ENCODE results near the gene PKP3.
"Not testable (repeated sequence)": the region's sequence is repeated elsewhere in the genome, so short reads cannot be mapped to it uniquely, and the experiment has no call there.

PKP3 gene

DNA sequence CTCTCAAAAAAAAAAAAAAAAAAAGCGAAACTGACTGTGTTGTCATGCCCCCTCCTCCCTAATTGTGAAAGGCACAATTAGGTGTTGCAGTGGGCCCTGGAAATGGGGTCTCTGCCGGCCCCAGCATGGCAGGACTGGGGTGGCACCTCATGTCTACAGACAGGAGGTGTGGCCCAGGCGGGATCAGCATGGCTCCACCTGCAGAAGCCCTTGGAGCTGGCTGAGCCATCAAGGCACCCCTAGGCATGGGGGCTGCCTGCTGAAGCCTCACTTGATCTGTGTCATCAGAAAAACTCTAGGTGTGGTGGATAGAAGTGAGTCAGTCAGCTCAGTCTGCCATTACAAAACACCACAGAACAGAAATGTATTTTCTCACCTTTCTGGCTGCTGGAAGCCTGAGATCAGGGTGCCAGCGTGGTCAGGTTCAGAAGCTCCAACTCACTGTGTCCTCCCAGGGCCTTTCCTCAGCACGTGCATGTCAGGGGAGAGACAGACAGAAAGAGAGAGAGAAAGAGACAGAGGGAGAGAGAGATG lies 34.8 kb upstream of the PKP3 start:
- no peak for DNase-seq (ENCODE audit: low read depth)
- TF ChIP-seq, protein P1, sequence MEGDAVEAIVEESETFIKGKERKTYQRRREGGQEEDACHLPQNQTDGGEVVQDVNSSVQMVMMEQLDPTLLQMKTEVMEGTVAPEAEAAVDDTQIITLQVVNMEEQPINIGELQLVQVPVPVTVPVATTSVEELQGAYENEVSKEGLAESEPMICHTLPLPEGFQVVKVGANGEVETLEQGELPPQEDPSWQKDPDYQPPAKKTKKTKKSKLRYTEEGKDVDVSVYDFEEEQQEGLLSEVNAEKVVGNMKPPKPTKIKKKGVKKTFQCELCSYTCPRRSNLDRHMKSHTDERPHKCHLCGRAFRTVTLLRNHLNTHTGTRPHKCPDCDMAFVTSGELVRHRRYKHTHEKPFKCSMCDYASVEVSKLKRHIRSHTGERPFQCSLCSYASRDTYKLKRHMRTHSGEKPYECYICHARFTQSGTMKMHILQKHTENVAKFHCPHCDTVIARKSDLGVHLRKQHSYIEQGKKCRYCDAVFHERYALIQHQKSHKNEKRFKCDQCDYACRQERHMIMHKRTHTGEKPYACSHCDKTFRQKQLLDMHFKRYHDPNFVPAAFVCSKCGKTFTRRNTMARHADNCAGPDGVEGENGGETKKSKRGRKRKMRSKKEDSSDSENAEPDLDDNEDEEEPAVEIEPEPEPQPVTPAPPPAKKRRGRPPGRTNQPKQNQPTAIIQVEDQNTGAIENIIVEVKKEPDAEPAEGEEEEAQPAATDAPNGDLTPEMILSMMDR (IDR thresholded peaks at IDR 0.05; ENCODE audit: low read length, missing control alignments) = no peak
- H3K4me3 ChIP-seq (replicated peaks; ENCODE audit: low read depth, low read length) = no peak overlapping the region

DNA sequence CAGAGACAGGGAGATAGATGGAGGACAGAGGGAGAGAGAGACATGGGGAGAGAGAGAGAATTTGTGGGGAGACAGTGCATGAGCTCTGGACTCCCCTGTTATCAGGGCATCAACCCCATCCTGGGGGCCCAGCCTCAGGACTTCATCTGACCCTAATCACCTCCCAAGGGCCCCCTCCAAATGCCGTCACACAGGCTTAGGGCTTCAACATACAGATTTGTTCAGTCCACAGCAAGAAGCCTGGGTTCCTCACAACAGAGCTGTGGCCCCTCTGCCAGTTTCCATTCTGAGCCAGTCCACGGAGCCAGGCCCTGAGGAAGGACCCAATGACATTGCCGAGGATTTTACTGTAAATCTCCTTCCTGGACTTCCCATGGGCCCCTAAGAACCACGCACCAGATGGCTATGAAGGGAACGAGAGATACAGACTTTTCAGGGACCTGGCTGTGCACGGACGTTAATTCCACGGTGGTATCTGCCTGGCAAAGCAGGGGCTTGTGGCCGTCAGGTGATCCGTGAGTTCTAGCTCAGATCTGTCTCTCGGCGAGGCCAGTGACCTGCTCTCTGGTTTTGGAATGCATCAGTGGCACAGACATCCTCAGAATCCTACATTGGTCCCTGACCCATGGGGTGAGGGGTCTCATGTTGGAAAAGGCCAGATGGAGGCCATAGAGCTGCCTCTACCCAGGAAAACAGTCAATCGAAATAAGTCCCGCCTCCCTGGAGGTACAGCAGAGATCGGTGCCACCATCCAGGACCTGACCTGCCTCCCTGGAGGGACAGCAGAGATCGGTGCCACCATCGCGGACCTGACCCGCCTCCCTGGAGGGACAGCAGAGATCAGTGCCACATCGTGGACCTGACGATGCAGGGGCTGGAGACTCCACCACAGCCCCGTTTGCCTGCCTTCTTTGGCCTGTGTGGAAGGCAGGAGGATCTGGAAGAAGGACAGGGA lies 33.4 kb upstream of the PKP3 start:
- DNase-seq (ENCODE audit: low read depth) = no peak
- TF ChIP-seq, protein P1 (IDR thresholded peaks at IDR 0.05; ENCODE audit: low read length, missing control alignments) = no peak
- H3K4me3 ChIP-seq (replicated peaks; ENCODE audit: low read depth, low read length) = no peak overlapping the region

DNA sequence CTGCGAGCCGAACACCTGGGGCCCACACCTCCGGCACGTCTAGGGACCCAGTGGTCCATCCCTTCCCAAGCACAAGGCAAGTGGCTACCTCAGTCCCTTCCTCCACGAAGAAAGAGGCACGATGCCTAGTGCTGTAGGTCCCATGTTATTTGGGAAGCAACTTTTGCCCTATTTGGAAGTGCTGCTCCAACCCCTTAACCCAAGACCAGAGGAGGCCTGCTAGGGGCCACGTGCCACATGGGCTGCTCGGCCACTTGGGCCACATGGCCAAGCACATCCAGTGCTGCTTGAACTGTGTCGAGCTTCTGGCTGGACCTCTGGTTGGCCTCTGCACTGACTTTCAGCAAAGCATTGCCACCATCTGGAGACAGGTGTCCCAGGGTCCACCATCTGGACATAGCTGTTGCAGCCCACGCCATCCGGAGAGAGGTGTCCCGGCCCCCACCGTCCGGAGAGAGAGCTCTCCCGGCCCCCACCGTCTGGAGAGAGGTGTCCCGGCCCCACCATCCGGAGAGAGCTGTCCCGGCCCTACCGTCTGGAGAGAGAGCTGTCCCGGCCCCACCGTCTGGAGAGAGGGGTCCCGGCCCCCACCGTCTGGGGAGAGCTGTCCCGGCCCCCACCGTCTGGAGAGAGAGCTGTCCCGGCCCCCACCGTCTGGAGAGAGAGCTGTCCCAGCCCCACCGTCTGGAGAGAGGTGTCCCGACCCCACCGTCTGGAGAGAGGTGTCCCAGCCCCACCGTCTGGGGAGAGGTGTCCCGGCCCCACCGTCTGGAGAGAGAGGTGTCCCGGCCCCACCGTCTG lies 31.2 kb upstream of the PKP3 start:
- DNase-seq (ENCODE audit: low read depth) = no peak
- TF ChIP-seq, protein P1 (IDR thresholded peaks at IDR 0.05; ENCODE audit: low read length, missing control alignments) = no peak
- H3K4me3 ChIP-seq (replicated peaks; ENCODE audit: low read depth, low read length) = no peak overlapping the region

DNA sequence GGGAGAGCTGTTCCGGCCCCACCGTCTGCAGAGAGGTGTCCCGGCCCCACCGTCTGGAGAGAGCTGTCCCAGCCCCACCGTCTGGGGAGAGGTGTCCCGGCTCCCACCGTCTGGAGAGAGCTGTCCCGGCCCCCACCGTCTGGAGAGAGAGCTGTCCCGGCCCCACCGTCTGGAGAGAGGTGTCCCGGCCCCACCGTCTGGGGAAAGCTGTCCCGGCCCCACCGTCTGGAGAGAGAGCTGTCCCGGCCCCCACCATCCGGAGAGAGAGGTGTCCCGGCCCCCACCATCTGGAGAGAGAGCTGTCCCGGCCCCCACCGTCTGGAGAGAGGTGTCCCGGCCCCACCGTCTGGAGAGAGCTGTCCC lies 30.6 kb upstream of the PKP3 start:
- not testable (repeated sequence) for H3K4me3 ChIP-seq (replicated peaks; ENCODE audit: low read depth, low read length); DNase-seq (ENCODE audit: low read depth)

DNA sequence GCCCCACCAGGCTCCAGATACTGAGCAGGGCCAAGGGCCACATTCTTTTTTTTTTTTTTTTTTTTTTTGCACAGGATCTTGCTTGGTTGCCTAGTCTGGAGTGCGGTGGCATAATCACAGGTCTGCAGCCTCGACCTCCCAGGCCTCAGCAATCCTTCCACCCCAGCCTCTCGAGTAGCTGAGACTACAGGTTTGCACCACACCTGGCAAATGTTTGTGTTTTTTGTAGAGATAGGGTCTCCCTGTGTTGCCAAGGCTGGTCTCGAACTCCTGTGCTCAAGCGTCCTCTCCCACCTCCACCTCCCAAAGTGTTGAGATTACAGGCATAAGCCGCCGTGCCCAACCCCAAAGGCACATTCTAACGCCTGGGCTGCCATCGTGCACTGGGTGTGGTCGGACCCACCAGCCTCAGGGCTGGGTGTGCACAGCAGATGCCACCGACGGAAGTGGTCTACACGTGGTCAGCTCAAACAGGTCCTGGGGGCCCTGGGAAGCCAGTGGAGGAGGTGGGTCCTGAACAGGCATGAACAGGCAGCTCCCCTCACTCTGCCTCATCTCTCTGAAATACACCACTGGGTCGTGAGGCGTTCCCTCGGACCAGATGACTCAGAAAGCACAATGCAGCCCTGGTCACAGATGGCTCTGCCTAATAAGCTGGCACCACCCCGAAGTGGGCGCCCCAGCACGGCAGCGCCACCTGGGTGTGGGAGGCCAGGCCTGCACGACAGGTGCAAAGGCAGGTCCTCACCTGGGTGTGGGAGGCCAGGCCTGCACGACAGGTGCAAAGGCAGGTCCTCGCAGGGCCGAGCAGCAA lies 29.9 kb upstream of the PKP3 start:
- TF ChIP-seq, protein P1 (IDR thresholded peaks at IDR 0.05; ENCODE audit: low read length, missing control alignments) = peak; percentile 8

GRCh38 chr11:364991-365725 lies 28.9 kb upstream of the PKP3 start:
- TF ChIP-seq, protein P1 (IDR thresholded peaks at IDR 0.05; ENCODE audit: low read length, missing control alignments) = no peak
- no peak overlapping the region for H3K4me3 ChIP-seq (replicated peaks; ENCODE audit: low read depth, low read length)
- no peak for DNase-seq (ENCODE audit: low read depth)

More for the DNA sequence above, 29.9 kb upstream of the PKP3 start:
- DNase-seq (ENCODE audit: low read depth) = peak; percentile 13
- no peak overlapping the region for H3K4me3 ChIP-seq (replicated peaks; ENCODE audit: low read depth, low read length)

All from fibroblast of pulmonary artery (primary cell).